ENCODE data around the gene WDR47. TPM values are rescaled to one million over a fixed set of nuclear protein-coding genes. Genes with fewer than 3 reads are reported as not detected.
"Not testable (repeated sequence)": the region's sequence is repeated elsewhere in the genome, so short reads cannot be mapped to it uniquely, and the experiment has no call there.

The WDR47 gene
- total RNA-seq, 1 experiment from 2014 or later, result 7.7 TPM

DNA sequence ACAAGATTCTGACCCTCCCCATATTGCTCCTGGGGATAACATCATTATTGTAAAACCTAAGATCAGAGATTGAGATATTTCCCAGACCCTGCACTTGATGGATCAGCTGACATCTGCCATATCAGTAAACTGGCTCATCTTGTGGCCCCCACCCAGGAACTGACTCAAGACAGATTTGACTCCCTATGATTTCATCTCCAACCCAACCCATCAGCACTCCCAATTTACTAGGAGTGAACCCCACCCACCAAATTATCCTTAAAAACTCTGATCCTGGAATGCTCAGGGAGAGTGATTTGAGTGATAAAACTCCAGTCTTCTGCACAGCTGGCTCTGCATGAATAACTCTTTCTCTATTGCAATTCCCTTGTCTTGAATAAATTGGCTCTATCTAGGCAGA is 72.6 kb downstream of the WDR47 start:
- DNase-seq (ENCODE audit: extremely low read depth, low read depth), result no peak

DNA sequence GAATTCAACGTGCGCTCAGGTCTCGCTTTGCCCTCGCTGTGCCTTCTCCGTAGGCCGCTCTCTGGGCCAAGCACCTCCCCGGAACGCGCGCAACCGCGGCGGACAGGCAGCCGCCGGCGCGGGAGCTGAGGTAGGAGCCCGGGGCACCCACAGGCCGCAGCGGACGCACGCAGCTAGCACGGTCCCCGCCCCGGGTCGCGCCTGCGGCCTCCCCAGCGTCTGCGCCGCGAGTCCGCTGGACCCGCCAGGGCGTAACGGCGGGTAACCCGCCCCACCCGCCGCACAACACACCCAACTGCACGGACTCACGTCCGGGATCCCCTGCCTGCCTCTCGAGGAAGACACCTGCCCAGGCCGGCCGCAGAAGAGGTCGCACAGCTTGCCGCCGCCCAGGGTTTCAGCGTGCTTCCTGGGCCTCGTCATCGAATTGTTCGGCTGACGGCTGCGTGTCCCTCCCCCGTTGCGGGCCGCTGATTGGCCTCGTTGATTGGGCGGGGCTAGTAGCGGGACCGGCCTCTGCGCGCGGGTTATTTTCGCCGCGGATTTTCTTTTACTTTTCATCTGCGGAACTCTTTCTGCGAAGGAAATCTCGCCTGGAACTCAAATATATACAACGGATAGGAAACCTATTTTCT is 78.7 kb downstream of the WDR47 start, which contains the start of gene CLCC1:
TSS of gene CLCC1 (minus strand) at position 433 of the 635 bp plus-strand sequence. CDS start 13,047 bp downstream, outside the sequence.
- peak; percentile 85 for DNase-seq (ENCODE audit: extremely low read depth, low read depth)

DNA sequence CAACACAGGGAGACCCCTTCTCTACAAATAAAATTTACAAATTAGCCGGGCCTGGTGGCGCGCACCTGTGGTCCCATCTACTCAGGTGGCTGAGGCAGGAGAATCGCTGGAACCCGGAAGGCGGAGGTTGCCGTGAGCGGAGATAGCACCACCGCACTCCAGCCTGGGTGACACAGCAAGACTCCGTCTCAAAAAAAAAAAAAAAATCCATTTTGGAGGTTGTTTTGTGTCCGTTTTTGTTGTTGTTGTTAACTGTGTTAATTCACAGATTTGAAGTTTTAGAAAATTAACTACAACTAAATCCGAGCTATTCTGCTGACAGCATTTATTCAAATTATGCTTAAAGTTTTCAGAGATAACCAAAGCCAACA is 79.2 kb downstream of the WDR47 start:
- no peak for DNase-seq (ENCODE audit: extremely low read depth, low read depth)

DNA sequence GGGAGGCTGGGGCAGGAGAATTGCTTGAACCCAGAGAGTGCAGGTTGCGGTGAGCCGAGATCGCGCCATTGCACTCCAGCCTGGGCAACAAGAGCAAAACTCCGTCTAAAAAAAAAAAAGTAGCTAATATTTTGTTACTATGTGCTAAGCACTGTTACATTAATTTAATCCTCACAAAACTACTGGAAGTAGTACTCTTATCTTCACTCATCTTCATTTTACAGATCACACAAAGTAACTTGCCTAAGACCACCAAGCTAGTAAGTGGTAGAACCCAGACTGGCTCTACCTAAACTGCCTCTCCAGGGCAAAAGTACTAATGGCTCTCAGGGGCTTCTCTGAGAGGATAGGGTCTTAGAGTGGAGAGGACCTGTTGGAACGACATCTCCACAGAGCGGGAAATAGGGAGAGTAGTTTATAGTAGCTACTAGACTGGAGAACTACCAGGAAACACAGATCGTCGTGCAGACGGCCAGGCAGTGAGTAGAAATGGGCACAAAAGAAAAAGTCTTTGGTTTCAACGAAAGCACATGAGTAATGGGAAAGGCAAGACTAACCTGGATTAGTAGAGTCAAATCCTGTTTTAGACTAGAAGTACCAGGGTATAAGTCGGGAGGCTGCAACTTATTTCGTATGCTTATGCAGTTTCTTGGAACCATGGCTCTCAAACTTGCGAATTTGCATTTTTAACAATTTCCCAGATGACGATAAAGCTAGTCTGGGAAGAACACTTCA is 80.0 kb downstream of the WDR47 start:
- no peak for DNase-seq (ENCODE audit: extremely low read depth, low read depth)

DNA sequence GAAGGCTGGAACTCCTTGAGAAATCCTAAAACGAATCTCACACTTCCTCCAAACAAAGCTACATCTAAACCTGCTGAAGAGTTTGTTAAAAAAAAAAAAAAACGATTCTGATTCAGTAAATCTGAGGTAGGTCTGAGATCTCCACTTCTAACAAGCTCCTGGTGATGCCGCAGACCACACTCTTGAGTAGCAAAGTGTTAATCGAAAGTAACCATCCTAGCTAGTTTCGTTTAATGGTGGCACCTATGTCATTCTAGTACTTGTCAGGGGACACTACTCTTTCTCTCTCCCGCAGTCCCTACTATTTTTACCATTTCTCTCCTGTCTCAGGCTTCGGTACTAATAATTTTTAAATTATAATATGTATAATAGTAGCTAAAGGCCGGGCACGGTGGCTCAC is 80.7 kb downstream of the WDR47 start:
- DNase-seq (ENCODE audit: extremely low read depth, low read depth), result no peak

DNA sequence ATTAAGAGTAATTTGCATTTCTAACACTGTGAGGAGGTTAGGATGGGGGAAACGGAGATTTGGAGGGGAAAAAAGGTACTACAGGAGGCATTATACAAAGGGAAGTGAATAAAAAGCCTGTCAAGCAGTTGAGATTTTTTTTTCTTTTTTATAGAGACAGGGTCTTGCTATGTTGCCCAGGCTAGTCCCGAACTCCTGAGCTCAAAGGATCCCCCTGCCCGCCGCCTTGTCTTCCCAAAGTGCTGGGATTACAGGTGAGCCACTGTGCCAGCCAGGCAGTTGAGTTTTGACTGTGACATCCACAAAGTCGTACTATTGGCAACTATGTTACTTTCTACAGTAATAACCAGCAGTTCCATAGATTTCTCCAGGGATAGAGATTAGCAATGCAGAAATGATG is 81.2 kb downstream of the WDR47 start:
- no peak for DNase-seq (ENCODE audit: extremely low read depth, low read depth)

DNA sequence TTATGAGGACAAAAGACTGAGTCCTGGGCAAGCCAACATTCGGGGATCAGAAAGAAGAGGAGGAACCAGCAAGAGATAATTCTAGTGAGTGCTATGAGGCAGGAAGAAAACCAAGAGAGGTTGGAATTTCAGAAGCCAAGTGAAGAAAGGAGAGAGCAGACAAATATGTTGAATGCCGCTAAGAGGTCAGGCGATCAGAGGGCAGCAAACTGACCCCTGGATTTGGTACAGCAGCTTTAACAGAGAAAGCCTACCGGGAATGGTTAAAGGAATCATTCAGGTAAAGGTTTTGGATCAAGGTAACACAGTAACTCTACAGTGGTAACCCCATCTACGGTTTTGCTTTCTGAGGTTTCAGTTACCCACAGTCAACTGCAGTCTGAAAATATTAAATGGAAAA is 84.0 kb downstream of the WDR47 start:
- no peak for DNase-seq (ENCODE audit: extremely low read depth, low read depth)

DNA sequence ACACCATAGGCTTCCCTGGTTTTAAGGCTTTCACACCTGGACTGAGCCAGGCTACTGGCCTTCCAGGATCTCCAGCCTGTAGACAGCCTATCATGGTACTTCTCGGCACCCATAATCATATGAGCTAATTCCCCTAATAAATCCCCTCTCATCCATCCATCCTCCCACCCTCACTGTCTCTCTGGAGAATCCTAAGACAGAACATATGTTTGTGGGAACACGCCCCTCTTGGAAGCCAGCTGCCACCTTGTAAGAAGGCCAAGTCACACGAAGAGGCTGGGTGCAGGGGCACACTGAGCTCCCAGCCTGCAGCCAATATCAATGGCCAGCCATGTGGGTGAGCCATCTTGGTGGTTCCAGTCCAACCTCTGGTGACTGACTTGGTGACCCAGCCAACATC is 86.0 kb downstream of the WDR47 start:
- DNase-seq (ENCODE audit: extremely low read depth, low read depth), result no peak

DNA sequence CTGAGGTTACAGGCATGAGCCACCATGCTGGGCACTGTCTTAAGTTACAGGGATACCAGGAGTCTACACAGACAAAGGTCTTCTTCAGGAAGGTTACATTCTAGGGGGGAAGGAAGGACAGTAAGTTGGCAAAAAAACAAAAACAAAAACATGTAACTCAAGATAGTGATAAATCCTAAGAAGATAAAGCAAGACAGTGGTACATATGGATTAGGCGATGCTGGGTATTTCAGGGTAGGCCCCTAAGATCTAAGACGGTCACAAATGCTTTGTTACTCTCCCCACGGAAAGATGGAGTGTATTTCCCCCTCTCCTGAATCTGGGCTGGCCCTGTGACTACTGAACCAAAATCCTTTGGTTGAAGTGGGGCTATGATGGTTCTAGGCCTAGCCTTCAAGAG is 86.8 kb downstream of the WDR47 start:
- no peak for DNase-seq (ENCODE audit: extremely low read depth, low read depth)

DNA sequence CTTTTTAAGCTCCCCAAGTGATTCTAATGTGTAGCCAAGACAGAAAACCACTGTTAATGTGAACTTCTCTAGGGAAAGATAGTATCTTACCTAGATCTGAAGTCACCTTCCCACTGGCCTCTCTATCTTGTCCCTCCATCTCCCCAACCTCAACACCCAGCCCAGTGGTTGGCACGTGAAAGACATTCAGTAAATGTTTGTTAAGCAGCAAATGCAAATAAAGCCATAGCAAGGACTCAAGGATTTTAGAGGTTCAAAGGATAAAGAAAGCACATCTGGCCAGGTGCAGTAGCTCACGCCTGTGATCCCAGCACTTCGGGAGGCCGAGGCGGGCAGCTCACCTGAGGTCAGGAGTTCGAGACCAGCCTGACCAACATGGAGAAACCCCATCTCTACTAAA is 88.5 kb downstream of the WDR47 start:
- DNase-seq (ENCODE audit: extremely low read depth, low read depth), result no peak

DNA sequence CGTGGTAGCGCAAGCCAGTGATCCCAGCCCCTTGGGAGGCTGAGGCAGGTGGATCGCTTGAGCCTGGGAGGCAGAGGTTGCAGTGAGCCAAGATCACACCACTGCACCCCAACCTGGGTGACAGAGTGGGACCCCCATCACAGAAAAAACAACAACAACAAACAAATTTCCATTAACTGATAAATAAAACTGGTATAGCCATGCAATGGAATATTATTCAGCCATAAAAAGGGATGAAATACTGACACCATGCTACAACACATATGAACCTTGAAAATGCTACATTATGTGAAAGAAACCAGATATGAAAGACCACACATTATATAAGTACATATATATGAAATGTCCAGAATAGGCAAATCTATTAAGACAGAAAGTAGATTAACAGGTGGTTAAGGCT is 90.7 kb downstream of the WDR47 start:
- no peak for DNase-seq (ENCODE audit: extremely low read depth, low read depth)

DNA sequence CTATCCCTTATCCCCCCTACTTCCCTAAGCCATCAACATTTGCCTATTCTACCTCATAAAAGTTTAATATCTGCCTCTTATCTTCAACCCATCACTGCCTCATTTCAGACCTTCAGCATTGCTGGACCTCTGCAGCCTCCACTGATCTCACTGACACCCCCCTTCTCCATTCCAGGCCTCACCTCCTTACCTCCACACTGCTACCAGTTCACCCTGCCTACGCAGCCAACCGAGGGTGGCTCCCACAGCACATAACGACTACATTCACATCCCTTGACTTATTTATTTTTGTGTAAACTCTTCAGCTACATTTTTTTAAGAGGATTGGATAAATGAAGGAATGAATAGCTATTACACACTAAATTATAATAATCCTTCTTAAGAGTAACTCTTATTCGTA is 92.9 kb downstream of the WDR47 start:
- no peak for DNase-seq (ENCODE audit: extremely low read depth, low read depth)

DNA sequence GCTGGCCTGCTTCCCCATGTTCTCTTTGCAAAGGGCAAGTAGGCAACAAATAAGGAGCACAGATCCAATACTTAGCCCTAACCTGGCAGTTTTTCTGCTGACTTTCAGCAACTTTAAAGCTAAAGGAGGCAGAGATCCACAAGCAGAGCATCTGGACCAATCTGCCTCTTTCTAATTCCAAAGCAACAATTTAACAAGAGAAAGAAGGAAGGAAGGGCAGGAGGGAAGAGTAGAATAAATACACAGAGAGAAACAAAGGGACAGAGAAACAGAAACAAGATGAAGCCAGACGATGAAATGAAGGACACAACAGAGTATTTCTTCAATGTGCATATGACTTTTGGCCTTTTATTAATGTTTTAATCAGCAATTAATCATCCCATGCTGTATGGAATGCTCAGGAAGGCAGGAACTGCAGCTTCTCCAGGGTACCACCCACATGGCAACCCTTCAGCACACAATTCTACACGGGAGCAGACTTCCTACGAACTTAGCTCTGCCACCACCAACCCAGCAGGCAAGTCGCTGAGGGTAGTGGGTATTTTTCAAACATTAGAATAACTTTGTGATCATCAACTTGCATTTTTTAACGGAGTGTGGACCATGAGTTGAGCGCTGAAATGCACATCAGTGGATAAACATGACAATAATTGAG is 93.9 kb downstream of the WDR47 start:
- DNase-seq (ENCODE audit: extremely low read depth, low read depth), result no peak

DNA sequence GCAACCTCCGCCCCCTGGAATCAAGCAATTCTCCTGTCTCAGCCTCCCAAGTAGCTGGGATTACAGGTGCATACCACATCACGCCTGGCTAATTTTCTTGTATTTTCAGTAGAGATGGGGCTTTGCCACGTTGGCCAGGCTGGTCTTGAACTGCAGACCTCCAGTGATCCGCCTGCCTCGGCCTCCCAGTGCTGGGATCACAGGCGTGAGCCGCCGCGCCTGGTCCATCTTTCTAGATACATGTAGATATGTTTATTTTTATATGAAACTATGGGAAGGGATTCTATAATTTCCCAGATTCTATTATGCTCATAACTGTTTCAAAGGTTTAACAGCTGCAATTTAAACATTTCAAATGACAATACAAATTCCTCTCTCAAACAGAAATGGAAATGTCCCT is 105.7 kb downstream of the WDR47 start:
- no peak for DNase-seq (ENCODE audit: extremely low read depth, low read depth)

DNA sequence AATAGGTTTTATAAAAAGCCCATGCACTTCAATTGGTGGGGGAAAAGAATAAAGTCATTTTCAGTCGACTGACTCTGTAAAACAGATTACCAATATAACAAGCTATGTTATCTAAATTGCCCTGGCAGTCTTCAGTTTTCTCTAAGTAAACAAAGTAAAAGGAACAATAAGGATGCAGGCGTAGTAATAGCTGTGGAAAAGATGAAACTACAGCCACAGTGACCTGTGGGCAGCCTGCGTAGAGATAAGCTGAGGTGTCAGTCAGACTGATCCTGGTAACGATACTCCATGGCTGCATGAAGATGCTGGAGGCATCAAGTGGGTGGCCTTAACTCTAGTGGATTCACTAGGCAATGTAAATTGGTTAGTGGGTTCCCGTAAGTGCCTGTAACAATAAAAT is 108.0 kb downstream of the WDR47 start:
- DNase-seq (ENCODE audit: extremely low read depth, low read depth), result no peak

DNA sequence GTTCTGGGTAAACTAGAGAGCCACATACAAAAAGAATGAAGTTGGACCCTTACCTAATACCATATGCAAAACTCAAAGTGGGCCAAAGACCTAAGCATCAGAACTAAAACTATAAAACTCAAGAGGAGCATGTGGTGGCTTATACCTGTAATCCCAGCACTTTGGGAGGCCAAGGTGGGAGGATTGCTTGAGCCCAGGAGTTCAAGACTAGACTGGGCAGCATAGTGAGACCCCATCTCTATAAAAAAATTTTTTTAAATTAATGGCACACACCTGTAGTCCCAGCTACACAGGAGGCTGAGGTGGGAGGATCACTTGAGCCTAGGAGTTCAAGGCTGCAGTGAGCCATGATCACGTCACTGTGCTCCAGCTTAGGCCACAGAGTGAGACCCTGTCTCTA is 114.3 kb downstream of the WDR47 start:
- DNase-seq (ENCODE audit: extremely low read depth, low read depth), result not testable (repeated sequence)

DNA sequence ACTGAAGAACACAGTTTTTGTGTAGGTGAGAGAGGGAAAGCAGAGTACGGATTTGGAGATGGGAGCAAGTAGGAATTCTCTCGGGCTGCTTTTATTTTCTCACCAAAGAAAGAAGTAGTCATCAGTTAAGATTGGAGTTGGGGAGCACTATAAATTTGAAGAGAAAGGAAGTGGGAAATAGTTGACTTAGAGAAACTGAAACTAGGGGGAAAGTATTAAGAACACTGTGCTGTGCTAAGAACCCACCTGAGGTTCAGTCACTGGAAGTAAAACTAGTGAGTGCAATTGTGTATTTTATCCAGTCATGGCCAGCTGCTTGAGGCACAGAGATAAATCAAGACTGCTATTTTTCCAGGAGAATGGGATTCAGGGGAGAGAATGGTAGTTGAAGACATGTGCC is 116.0 kb downstream of the WDR47 start:
- no peak for DNase-seq (ENCODE audit: extremely low read depth, low read depth)

Small RNA genes lying within 50 kb of the gene (small RNA-seq; reads per million reads assigned to genes)
- 0 reads per million in 2 experiments for gene BX679664.1
- gene BX679664.2, result 0 reads per million in 2 experiments

Other genes with a start within 250 kb of the WDR47 start
- 0.75 and 1.5 TPM in 2 replicates for gene AKNAD1, start 185.0 kb downstream of the WDR47 start, total RNA-seq (2014; rRNA removed; shearing (Covaris generic))
- 31.0 and 35.3 TPM in 2 replicates for gene GPSM2, start 165.1 kb downstream of the WDR47 start, total RNA-seq (2014; rRNA removed; shearing (Covaris generic))
- 22.7 and 23.0 TPM in 2 replicates for gene CLCC1, start 78.6 kb downstream of the WDR47 start, total RNA-seq (2014; rRNA removed; shearing (Covaris generic))
- 47.7 and 72.5 TPM in 2 replicates for gene TAF13, start 33.9 kb upstream of the WDR47 start, total RNA-seq (2014; rRNA removed; shearing (Covaris generic))
- 20.4 and 23.1 TPM in 2 replicates for gene TMEM167B, start 48.7 kb upstream of the WDR47 start, total RNA-seq (2014; rRNA removed; shearing (Covaris generic))
- 0.12 and 0.23 TPM in 2 replicates for gene ELAPOR1, start 72.0 kb upstream of the WDR47 start, total RNA-seq (2014; rRNA removed; shearing (Covaris generic))
- 384 and 411 TPM in 2 replicates for gene SARS1, start 171.8 kb upstream of the WDR47 start, total RNA-seq (2014; rRNA removed; shearing (Covaris generic))
- 2.7 and 3.8 TPM in 2 replicates for gene CELSR2, start 207.4 kb upstream of the WDR47 start, total RNA-seq (2014; rRNA removed; shearing (Covaris generic))
- 23.1 and 28.0 TPM in 2 replicates for gene PSRC1, start 241.0 kb upstream of the WDR47 start, total RNA-seq (2014; rRNA removed; shearing (Covaris generic))